Peyer's patch (tissue), 4 donors: ENCODE data around the gene MAP7D1. TPM values are rescaled to one million over a fixed set of nuclear protein-coding genes. Genes with fewer than 3 reads are reported as not detected.

Experiments
- DNase-seq, 3 donors: peaks; one replicate each; pipeline ENCODE4 v3.0.0-alpha.2; 2017 to 2019
- H3K27ac ChIP-seq, 4 donors: fragments of 200-600 bp; sonication (generic); one replicate each; pipeline ENCODE4 v1.5.1; 2016 to 2019
- H3K27me3 ChIP-seq, 2 donors: fragments of 200-600 bp; sonication (generic); one replicate each; pipeline ENCODE4 v1.5.1; 2019
- H3K36me3 ChIP-seq, 3 donors: fragments of 200-600 bp; sonication (generic); one replicate each; pipeline ENCODE4 v1.5.1; 2016 to 2019
- H3K4me1 ChIP-seq, 4 donors: fragments of 200-600 bp; sonication (generic); one replicate each; pipeline ENCODE4 v1.5.1; 2016 to 2019
- H3K4me3 ChIP-seq, 4 donors: fragments of 200-600 bp; sonication (generic); 1 replicate in 3 of 4; 2 replicates in 1 of 4; pipeline ENCODE4 v1.5.1; 2016 to 2019; ENCODE audit warnings: mild to moderate bottlenecking in 1 of 4
- H3K9me3 ChIP-seq, 4 donors: fragments of 200-600 bp; sonication (generic); one replicate each; pipeline ENCODE4 v1.5.1; 2016 to 2019; ENCODE audit warnings: mild to moderate bottlenecking in 1 of 4
- POLR2A ChIP-seq, 2 donors: fragments of 450-650 bp; IDR thresholded peaks; one replicate each; pipeline ENCODE4 v1.5.1; 2017; ENCODE audit warnings: antibody characterized with exemption in 2 of 2, mild to moderate bottlenecking in 2 of 2, moderate library complexity in 2 of 2
- total RNA-seq, 4 donors: library from RNA; depleted of rRNA; stranded (reverse); fragments of >200 nt; gene quantifications; one replicate each; pipeline ENCODE4 v1.1.0, GENCODE V29; 2016
- TF ChIP-seq, protein P1 (sequence below), 6 experiments: fragments of 450-650 bp in 4 of 6; fragments of 200-600 bp in 2 of 6; sonication (generic) in 1 of 6; IDR thresholded peaks; one replicate each; pipeline ENCODE4 v1.5.1; 2017 to 2019; ENCODE audit warnings: antibody characterized with exemption in 6 of 6, mild to moderate bottlenecking in 3 of 6, moderate library complexity in 1 of 6

The MAP7D1 gene
- total RNA-seq, 4 donors from 2014 or later: 38.2 to 62.7 (median 46.4) TPM

- no peaks in the 10 kb centered on the region for H3K9me3 ChIP-seq
- no peaks in the 10 kb centered on the region for H3K27me3 ChIP-seq
- H3K27ac ChIP-seq: no peak overlapping the region
- H3K36me3 ChIP-seq: peaks cover 0 to 11% (median 0%) of the 10 kb centered on the region in 3 donors
- no peak for TF ChIP-seq POLR2A (IDR thresholded peaks at IDR 0.05)
- TF ChIP-seq, protein P1, sequence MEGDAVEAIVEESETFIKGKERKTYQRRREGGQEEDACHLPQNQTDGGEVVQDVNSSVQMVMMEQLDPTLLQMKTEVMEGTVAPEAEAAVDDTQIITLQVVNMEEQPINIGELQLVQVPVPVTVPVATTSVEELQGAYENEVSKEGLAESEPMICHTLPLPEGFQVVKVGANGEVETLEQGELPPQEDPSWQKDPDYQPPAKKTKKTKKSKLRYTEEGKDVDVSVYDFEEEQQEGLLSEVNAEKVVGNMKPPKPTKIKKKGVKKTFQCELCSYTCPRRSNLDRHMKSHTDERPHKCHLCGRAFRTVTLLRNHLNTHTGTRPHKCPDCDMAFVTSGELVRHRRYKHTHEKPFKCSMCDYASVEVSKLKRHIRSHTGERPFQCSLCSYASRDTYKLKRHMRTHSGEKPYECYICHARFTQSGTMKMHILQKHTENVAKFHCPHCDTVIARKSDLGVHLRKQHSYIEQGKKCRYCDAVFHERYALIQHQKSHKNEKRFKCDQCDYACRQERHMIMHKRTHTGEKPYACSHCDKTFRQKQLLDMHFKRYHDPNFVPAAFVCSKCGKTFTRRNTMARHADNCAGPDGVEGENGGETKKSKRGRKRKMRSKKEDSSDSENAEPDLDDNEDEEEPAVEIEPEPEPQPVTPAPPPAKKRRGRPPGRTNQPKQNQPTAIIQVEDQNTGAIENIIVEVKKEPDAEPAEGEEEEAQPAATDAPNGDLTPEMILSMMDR (IDR thresholded peaks at IDR 0.05): no peak
- no peak overlapping the region for H3K4me3 ChIP-seq
- DNase-seq: no peak
- peaks cover 0 to 12% (median 0%) of the 10 kb centered on the region in 4 donors for H3K4me1 ChIP-seq
These were observed 23.9 kb upstream of the MAP7D1 start for GRCh38 chr1:36132029-36132428.

GRCh38 chr1:36133484-36133883 is 22.5 kb upstream of the MAP7D1 start:
- H3K4me3 ChIP-seq: no peak overlapping the region
- DNase-seq: peak in 2 of 3 donors; percentile 90 to 93
- H3K9me3 ChIP-seq: no peaks in the 10 kb centered on the region
- peak overlapping the region in 1 of 4 donors; percentile 50 for H3K27ac ChIP-seq
- TF ChIP-seq, protein P1 (IDR thresholded peaks at IDR 0.05): no peak
- peak in 1 of 2 donors; percentile 21 for TF ChIP-seq POLR2A (IDR thresholded peaks at IDR 0.05)
- peaks cover 0 to 25% (median 0%) of the 10 kb centered on the region in 3 donors for H3K36me3 ChIP-seq
- no peaks in the 10 kb centered on the region for H3K27me3 ChIP-seq
- peaks cover 0 to 12% (median 0%) of the 10 kb centered on the region in 4 donors for H3K4me1 ChIP-seq

DNA sequence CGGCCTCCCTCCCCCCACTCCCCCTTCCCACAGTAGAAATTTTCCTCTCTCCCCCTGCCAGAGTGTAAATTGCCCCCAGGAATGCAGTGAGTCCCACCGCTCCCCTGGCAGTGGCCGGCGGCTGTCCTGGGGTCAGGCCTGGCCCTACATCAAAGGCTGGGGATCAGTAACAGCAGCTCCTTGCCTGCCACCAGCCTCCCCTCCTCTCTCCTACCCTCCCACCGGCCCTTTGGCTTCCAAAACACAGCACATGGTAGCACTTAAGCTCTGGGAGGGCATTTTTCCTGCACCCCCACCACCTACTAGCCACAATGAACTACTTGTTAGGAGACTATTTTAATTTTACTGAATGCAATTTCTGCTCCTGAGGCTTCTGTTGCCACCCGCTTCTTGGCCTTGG is 21.9 kb upstream of the MAP7D1 start:
- Histone ChIP-seq H3K36me3 (peaks cover 0 to 29% (median 0%) of the 10 kb centered on the region in 3 donors), H3K27ac (peak overlapping the region in 1 of 4 donors; percentile 50), H3K27me3 (no peaks in the 10 kb centered on the region), H3K9me3 (no peaks in the 10 kb centered on the region), H3K4me3 (no peak overlapping the region), H3K4me1 (peaks cover 0 to 12% (median 0%) of the 10 kb centered on the region in 4 donors)
- DNase-seq: no peak
- TF ChIP-seq POLR2A (IDR thresholded peaks at IDR 0.05): no peak

- Histone ChIP-seq H3K36me3 (peaks cover 0 to 36% (median 0%) of the 10 kb centered on the region in 3 donors), H3K9me3 (no peaks in the 10 kb centered on the region), H3K27me3 (no peaks in the 10 kb centered on the region), H3K27ac (peak overlapping the region in 1 of 4 donors; percentile 59), H3K4me3 (no peak overlapping the region), H3K4me1 (peaks cover 0 to 12% (median 0%) of the 10 kb centered on the region in 4 donors)
- peak in 2 of 3 donors; percentile 52 to 69 for DNase-seq
- TF ChIP-seq POLR2A (IDR thresholded peaks at IDR 0.05): no peak
- TF ChIP-seq, protein P1 (IDR thresholded peaks at IDR 0.05): peak; percentile 31 to 57 (median 49)
These were observed 21.2 kb upstream of the MAP7D1 start for GRCh38 chr1:36134505-36135329.

- Histone ChIP-seq H3K9me3 (no peaks in the 10 kb centered on the region), H3K27me3 (no peaks in the 10 kb centered on the region), H3K4me1 (peaks cover 0 to 12% (median 0%) of the 10 kb centered on the region in 4 donors), H3K27ac (peak overlapping the region in 1 of 4 donors; percentile 59), H3K36me3 (peaks cover 0 to 42% (median 0%) of the 10 kb centered on the region in 3 donors), H3K4me3 (no peak overlapping the region)
- no peak for TF ChIP-seq POLR2A (IDR thresholded peaks at IDR 0.05)
- TF ChIP-seq, protein P1 (IDR thresholded peaks at IDR 0.05): no peak
- no peak for DNase-seq
These were observed 20.7 kb upstream of the MAP7D1 start for GRCh38 chr1:36135330-36135667.

GRCh38 chr1:36135796-36136195 is 20.2 kb upstream of the MAP7D1 start:
- Histone ChIP-seq H3K4me1 (peaks cover 0 to 12% (median 0%) of the 10 kb centered on the region in 4 donors), H3K27ac (peak overlapping the region in 1 of 4 donors; percentile 59)
- no peak for TF ChIP-seq POLR2A (IDR thresholded peaks at IDR 0.05)

More at GRCh38 chr1:36135796-36136195, 20.2 kb upstream of the MAP7D1 start:
- H3K27me3 ChIP-seq: no peaks in the 10 kb centered on the region
- H3K9me3 ChIP-seq: no peaks in the 10 kb centered on the region
- DNase-seq: no peak
- H3K4me3 ChIP-seq: no peak overlapping the region
- H3K36me3 ChIP-seq: peaks cover 0 to 43% (median 0%) of the 10 kb centered on the region in 3 donors
